Amniotic epithelial cell (primary cell): ENCODE measurements around the gene ARID5B.

Experiments
- DNase-seq: peaks from one replicate; pipeline ENCODE4 v3.0.0-alpha.2; 2010; ENCODE audit warnings: low read depth

ARID5B gene

GRCh38 chr10:62103857-62104256, 202.4 kb downstream of the ARID5B start:
- DNase-seq: no peak

- no peak for DNase-seq
These were observed 205.5 kb downstream of the ARID5B start for GRCh38 chr10:62106929-62107519.

DNA sequence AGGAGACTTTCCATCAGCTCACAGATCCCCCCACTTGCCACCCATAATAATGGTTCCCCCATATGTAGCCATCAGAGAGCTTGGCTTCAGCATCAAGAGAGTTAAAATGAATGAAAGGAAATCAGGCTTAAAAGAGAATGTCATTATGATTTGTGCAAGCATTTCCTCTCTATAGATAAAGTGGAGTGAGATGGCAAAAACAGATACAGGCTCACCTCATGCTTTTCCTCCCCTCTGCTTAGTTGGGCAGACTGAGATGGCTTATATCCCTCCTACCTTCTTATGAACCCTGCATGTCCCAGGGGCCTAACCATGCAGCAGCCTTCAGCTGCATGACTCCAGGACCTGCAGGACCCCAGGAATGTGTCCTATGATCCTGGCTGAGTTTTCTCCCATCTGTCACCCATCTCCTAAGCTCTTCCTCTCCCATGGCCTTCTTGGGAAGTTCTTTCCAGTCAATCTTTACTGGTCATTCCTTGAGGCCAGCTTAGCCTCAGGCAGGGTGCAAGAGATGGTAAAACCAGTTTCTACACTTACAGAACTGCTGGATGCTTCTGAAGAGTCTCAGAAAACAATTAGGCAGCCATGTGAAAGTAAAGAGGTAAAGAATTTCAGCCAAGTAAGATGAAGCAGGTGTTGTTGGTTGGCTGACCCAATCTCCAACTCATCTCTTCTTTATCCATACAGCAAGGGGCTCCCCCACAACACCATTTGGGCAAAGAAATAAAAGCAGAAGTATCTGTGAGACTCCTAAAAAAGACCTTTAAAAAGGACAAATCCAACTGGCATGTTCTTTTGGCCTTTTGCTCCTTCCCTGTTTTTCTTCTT, 207.5 kb downstream of the ARID5B start:
- no peak for DNase-seq

- no peak for DNase-seq
These were observed 208.2 kb downstream of the ARID5B start for GRCh38 chr10:62109587-62110293.

- no peak for DNase-seq
These were observed 210.8 kb downstream of the ARID5B start for GRCh38 chr10:62112300-62112699.

DNA sequence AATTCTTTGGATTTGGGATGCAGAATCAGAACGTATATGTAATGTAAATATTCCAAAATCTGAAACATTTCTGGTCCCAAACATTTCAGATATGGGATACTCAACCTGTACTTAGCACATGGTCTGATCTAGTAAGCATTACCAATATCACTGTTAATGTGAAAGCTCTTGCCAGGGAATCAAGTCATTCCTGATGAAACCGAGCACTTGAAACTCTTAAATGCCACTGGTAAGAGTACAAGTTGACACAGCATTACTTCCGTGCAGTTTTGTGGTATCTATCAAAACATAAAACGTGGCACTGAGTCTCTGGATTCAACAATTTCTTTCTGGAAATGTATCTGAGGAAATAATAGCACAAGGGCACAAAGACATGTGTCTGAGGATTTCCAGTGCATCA, 211.5 kb downstream of the ARID5B start:
- DNase-seq: no peak

DNA sequence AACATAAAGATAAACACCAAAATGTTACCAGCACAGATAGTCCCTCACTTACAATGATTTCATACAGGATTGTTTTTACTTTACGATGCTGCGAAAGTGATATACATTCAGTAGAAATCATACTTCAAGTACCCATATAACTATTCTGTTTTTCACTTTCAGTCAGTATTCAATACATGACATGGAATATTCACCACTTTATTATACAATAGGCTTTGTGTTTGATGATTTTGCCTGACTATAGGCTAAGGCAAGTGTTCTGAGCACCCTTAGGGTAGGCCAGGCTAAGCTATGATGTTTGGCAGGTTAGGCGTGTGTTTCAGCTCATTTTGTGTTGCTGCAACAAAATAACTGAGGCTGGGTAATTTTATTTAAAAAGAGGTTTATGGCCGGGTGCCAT, 212.2 kb downstream of the ARID5B start:
- no peak for DNase-seq

GRCh38 chr10:62115321-62115720, 213.8 kb downstream of the ARID5B start:
- DNase-seq: no peak

DNA sequence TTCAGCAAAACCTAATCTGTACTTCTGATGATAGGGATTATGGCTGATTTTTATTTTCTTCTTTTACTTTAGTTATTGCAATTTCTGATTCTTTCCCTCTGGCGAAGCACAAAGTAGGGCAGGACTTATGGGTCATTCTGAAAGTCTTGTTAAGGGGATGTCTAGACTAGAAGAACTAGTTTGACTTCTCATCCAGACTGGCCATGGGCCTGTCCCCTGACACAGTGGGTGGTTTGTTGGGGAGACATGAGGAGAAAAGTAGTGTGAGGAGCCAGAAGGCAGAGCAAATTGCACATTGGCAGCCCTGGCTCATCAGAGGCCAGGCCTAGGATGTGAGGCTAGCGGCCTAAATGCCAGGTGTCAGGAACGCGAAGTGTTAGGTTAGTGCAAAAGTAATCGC, 214.3 kb downstream of the ARID5B start:
- DNase-seq: no peak

DNA sequence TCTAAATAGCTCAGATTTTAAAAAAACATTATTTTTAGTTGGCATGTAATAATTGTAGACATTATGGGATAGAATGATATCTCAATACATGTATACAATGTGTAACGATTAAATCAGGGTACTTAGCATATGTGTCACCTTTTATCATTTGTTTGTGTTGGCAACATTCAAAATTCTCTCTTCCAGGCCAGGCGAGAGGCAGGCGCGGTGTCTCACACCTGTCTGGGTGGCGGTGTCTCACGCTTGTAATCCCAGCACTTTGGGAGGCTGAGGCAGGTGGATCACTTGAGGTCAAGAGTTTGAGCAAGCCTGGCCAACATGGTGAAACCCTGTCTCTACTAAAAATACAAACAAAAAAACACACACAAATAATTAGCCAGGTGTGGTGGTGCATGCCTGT, 215.4 kb downstream of the ARID5B start:
- no peak for DNase-seq

DNA sequence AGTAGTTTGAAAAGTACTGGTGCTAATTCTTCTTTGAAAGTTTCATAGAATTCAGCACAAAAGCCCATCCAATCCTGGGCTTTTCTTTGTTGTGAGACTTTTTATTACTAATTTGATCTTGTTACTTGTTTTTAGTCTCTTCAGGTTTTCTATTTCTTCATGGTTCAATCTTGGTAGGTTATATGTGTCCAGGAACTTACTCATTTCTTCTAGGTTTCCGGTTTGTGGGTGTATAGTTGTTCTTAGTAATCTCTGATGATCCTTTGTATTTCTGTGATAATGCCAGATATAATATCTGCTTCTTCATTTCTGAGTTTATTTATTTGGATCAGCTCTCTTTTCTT, 219.7 kb downstream of the ARID5B start:
- no peak for DNase-seq

DNA sequence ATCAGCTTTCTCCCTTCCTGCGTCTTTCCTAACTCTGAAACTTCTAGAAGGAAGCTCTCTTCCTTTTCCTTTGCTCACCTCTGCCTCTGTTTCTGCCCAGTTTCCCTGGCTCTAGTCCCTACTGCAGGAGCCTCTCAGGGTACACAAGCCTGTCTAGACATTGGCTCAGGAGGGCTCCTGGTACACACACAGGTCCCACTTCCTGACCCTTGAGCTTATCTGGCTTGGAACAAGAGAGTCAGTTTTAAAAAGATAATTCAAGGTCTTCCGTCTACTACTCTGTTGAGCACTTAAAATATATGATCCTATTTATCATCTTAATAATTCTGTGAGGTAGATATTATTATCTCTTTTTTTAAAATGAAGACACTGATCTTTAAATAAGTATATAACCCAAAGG, 226.5 kb downstream of the ARID5B start:
- no peak for DNase-seq

DNA sequence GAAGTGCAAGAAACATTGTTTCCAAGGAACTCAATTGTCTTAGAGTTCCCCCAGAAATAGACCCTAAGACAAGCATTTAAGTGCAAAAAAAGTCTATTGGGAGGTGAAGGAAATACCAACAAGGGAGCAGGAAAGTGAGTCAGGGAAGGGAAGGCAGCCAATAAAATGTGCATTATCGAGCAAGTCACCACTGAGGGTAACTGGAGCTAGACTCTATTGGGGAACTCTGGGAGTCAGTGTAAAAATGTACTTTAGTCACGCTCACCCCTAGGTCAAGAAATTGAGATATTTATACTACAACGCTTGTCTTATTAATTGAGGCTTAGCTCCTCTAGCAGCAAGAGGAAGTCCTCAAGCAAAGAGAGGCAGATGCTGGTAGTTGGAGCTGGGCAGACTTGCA, 229.4 kb downstream of the ARID5B start:
- DNase-seq: peak; percentile 51

DNA sequence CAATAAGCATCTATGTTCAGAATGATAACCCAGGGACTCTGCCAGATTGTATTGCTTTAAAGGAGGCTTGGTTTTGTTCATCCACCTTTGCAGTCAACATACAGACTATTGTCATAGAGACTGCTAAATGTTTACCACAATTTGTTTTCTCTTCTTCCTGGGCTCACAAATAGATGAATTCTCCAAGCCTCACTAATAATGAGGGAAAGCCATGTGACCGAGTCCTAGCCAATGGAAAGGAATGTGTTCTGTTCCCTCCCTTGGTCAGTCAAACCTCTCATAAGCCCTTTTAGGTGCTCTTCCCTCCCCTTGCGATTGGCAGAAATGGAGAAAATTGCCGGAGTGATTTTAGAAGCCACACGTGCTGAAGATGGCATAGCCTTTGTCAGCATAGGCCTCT, 230.2 kb downstream of the ARID5B start:
- no peak for DNase-seq

- DNase-seq: no peak
These were observed 232.1 kb downstream of the ARID5B start for GRCh38 chr10:62133618-62134017.

- DNase-seq: peak; percentile 40
These were observed 235.4 kb downstream of the ARID5B start for GRCh38 chr10:62136931-62137330.
